Epithelial cell of proximal tubule (primary cell): ENCODE measurements around the gene FAM210A. TPM values are rescaled to one million over a fixed set of nuclear protein-coding genes. Genes with fewer than 3 reads are reported as not detected.

ENCODE experiments used
- DNase-seq: peaks from one replicate; pipeline ENCODE4 v3.0.0-alpha.2; 2011; ENCODE audit warnings: low read depth
- H3K4me3 ChIP-seq: 2 replicates; pipeline ENCODE4 v1.5.1; 2011; ENCODE audit warnings: low read depth, mild to moderate bottlenecking, low read length
- total RNA-seq: library from RNA; depleted of rRNA; stranded (reverse); fragments of >200 nt; gene quantifications from 2 replicates; pipeline ENCODE4 v1.2.3, GENCODE V29; 2015
- TF ChIP-seq, protein P1 (sequence below): conservative IDR thresholded peaks from 2 replicates; pipeline ENCODE4 v1.5.1; 2012; ENCODE audit warnings: low read depth, mild to moderate bottlenecking, low read length

Gene FAM210A
- total RNA-seq, 1 donor from 2014 or later: 13.4 TPM

DNA sequence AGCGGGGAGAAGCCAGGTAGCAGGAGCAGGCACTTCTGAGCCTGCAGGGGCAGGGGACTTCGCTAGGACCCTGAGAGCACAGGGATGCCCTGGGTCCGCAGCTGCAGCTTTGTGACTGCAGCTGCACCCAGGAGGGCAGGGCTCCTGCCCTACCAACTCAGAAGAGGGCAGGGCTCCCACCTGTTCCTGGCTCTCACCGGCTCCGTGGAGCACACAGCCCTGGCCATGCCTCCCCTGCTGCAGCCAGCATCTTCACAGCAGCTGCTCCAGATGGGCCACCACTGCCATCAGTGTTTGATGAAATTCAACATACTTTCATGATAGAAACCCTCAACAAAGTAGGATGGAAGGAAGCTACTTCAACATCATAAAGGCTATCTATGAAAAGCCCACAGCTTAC lies 92.7 kb downstream of the FAM210A start:
- DNase-seq: no peak
- no peak overlapping the region for H3K4me3 ChIP-seq
- TF ChIP-seq, protein P1, sequence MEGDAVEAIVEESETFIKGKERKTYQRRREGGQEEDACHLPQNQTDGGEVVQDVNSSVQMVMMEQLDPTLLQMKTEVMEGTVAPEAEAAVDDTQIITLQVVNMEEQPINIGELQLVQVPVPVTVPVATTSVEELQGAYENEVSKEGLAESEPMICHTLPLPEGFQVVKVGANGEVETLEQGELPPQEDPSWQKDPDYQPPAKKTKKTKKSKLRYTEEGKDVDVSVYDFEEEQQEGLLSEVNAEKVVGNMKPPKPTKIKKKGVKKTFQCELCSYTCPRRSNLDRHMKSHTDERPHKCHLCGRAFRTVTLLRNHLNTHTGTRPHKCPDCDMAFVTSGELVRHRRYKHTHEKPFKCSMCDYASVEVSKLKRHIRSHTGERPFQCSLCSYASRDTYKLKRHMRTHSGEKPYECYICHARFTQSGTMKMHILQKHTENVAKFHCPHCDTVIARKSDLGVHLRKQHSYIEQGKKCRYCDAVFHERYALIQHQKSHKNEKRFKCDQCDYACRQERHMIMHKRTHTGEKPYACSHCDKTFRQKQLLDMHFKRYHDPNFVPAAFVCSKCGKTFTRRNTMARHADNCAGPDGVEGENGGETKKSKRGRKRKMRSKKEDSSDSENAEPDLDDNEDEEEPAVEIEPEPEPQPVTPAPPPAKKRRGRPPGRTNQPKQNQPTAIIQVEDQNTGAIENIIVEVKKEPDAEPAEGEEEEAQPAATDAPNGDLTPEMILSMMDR: no peak

DNA sequence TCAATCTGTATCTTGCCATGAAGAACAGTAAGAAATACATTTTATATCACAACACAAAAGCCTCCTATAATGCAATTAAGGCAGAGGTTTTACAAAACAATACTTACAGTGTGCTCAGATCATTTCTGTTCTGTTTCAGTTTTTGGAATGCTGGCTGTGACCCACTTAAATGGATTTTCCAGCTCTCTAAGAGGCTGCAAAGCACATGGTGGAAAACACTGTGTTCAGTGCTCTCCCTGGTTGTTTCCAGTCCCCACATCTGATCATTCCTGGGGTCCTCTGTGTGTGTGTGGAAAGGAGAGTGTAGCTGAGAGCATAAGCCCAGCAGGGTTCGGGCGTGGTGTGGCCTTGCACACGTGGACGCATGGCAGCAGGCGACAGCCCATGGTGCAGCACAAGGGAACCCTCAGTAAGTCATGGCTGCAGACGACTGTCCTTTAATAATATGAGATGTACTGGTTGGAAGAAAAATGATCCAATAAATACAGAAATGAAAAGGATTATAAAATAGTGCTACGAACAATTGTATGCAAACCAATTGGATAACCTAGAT lies 95.6 kb downstream of the FAM210A start:
- H3K4me3 ChIP-seq: no peak overlapping the region
- no peak for DNase-seq
- TF ChIP-seq, protein P1: no peak

DNA sequence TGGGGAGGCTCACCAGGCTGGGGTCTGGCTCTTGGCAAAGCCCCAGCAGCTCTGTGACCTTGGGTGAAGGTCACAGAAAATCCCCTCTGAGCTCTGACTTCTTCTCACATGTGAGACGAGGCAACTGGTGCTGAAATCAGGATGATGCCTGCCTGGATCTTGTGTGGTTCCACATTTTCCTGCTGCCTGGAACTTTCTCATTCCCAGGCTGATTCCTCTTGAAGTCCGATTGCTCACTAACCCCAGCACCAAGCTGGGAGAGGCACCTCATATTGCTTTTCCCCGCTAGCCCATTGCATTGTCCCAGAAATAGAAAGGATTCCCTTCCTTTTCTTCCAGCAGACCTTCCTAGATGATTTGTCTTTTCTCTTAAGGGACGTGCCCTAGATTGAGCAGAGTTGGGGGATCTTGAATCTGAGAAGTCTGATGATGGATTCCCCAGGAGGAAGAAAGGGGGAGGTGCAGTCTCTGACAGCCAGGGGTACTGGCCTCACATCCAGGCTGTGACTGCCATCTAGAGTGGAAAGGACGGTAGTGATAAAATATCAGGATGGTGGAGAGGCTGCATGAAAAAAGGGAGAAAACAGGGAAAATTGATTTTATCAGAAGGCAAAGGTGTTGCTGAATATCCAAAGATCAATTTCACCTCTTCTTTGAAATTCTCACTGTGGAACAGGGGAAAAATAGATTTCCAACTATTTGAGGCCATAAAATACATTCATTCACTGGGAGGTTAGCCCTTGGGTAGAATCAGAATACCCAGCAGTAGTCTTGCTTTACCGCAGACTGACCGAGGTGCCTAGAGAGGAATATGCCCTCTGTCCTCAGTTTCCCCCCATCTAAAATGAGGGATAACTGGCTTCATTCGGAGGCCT lies 96.3 kb downstream of the FAM210A start:
- H3K4me3 ChIP-seq: no peak overlapping the region
- TF ChIP-seq, protein P1: peak; percentile 81
- DNase-seq: no peak

DNA sequence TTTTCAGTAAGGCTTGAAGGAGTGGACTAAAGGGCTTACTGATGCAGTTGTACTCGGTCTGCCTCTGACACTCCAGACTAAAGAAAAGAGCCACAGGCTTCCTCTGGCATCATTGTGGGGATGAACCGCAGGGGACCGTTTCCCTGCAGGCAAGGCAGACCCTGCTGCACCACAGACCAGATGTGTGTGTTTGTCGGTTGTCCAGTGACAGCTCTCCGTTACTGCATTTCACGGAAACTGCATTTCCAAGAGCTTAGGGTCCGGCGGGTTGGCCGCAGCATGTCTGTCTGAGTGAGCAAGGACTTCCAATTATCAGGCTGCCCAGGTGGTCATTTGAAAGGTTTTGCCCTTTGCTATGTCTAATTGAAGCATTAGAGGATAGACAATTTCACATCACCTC lies 98.1 kb downstream of the FAM210A start:
- TF ChIP-seq, protein P1: no peak
- H3K4me3 ChIP-seq: no peak overlapping the region
- no peak for DNase-seq

DNA sequence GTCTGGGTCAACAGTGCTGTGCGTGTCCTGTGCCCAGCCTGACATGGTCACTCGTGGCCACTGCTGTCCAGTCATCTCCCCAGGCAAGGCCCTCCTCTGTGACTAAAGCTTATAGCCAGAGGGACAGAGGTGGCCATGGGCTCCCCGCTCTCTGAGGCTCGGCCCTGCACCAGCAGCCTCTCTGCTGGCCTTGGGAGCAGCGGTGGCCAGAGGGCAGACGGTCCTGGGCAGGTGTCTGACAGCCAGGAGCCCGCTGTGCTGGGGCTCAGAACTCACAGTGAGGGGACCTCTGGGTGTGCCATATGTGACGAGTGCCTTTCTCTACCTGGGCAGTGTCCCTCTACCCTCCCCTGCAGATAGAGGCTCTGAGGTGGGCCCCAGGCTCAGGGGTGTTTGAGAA lies 98.7 kb downstream of the FAM210A start:
- DNase-seq: no peak
- H3K4me3 ChIP-seq: no peak overlapping the region
- TF ChIP-seq, protein P1: no peak

DNA sequence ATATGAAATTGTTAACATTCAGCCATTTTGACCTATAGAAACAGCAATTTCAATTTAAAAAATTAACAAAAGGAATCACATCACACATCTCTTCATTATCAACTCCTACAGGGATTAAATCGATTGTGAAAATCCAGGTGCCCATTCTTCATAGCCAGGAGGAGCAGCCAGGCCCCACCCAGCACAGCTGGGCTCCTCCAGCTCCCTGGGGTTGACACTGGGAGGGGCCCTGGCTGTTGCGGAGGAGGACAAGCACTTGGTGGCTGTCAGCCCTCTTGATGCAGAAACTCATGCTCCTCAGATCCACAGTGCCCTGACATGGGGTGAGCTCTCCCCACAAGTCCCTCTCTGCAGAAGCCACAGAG lies 99.8 kb downstream of the FAM210A start:
- no peak for DNase-seq
- TF ChIP-seq, protein P1: no peak
- no peak overlapping the region for H3K4me3 ChIP-seq
